ENCODE data around the gene DCST2.

The DCST2 gene

DNA sequence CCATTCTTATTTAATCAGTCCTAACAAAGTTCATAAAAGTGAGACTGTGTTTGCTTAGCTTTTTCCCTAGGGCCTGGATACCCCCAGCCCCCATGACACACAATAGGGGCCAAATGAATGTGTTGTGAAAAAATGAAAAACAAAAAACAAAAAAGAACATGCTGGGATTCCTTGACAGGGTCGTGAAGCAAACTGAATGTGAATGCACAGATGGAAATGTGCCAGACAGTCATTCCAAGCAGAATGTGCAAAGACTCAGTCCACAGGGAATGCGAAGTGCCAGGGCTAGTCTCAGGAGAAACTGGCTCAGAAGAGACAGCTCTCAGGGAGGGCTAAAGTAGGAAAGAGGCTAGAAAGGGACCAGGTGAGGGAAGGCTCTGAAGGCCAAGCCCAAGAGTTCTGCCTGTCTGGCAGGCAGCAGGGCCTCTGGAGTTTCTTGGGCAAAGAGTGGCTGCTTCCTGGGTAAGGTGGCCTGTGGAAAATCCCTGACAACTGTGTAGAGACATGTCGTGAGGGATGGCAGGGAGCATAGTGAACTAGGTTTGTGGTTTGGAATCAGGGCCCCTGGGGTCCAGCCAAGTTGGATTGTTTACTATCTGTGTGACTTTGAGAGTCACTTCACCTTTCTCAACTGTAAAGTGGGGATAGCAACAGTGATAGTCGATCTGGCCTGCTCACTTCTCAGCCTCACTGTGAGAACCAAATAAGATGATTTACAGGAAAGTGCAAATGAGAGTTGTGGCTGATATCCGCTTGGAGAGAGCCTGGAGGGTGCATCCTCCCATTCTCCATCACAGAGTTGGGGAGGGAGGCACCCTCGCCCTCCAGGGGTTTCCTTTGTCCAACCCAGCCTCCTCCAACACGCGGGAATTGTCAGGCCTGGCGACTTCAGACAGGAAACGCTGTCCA, 16.3 kb upstream of the DCST2 start:
- DNase-seq (ENCODE audit: low read depth) = peak; percentile 69

DNA sequence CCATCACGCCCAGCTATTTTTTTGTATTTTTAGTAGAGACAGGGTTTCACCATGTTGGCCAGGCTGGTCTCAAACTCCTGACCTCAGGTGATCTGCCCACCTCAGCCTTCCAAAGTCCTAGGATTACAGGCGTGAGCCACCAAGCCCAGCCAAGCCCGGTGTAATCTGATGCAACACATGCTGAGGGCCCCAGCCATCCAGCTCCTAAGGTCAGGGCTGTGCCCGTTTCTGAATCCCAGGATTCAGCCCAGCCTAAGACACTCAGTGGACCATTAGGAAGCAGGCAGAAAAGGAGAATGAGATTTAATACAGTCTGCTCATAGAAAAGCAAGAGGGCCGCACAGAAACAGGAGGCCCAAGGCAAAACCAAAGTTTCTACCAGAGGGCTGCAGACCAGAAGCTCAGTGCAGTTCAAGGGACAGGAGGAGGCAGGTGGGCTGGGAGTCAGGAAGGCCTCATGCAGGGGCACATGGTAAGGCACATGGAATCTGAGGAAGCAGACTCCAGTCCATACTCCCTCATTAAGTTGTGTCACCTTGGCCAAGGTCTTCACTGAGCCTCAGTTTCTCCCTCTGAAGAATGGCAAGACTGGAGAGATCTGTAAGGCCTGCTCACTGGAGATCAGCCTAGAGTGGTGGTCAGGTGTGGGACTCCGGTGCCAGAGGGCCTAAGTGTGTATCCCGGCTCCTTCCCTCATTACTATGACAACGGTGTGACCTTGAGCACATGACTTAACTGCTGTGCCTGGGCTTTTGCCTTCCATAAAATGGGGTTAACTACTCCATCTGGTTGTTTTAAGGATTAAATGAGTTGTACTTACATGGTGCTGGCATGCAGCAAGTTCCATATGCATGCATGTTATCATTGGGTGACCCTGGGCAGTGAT, 15.1 kb upstream of the DCST2 start:
- DNase-seq (ENCODE audit: low read depth) = no peak

GRCh38 chr1:155044812-155045657, 11.5 kb upstream of the DCST2 start:
- peak; percentile 88 for DNase-seq (ENCODE audit: low read depth)

DNA sequence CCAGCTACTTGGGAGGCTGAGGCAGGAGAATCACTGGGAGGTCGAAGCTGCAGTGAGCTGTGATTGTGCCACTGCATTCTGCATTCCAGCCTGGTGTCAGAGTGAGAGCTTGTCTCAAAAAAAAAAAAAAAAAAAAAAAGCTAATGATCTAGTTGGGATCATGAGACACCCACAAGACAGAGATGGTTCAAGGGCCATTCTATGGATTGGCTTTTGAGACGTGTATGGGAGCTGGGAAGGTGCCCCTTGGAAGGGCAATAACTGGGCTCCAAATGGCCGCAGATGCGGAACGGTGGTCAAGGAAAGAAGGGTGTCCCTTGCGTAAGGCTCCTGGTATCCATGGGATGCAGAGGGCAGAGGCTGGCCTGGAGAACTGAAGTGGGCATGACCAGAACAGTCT, 10.8 kb upstream of the DCST2 start:
- no peak for DNase-seq (ENCODE audit: low read depth)

DNA sequence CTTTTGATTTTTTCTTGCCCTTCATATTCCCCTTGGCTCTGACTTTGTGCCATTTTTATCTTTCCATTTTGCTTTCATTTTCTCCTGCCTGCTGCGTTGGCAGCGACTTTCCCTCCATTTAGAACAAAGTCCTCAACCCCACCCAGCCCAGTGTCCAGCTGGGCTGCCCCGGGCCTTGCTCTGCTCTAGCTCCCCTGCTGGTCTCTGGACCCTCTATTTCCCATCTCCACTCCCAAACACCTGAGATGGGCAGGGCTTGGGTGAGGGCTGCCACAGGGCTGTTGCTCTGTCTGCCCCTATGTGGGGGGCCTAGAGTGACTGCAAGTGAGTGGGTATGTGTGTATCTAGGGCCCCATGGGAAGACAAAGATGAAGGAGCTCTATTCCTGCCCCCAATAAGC, 10.2 kb upstream of the DCST2 start:
- DNase-seq (ENCODE audit: low read depth) = no peak

DNA sequence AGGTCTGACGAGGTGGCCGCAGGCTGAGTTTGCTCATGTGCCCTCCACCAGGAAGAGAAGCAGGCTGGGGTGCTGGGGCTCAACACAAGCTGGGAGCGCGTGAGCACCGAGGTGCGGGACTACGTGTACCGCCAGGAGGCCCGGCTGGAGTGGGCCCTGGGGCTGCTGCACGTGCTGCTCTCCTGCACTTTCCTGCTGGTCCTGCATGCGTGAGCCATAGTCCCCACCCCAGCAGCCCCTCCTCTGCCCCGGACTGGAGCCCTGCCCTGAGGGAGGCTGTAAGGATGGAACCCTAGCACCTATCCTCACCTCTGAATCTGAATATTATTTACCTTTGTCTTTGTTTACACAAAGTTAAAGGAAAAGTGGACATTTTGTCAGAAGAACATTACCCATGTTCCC, 9.7 kb upstream of the DCST2 start:
- no peak for DNase-seq (ENCODE audit: low read depth)

DNA sequence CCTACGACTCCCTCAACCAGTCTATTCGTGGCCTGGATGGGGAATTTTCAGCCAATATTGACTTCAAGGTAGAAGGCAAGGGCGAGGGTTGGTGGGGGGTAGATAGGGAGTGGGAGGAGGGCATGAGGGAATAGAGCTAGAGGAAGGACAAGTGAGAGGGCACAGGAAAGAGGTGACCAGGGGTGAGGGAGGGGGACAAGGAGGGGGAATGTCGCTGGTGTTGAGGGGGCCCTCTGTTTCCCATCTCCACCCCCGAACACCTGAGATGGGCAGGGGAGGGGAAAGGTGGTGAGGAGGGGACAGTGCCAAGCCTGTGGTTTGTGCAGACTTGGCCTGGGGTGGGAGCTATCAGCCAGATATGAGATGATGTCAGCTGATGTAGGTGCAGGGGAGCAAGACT, 9.2 kb upstream of the DCST2 start:
- DNase-seq (ENCODE audit: low read depth) = no peak

GRCh38 chr1:155040358-155041093, 6.9 kb upstream of the DCST2 start:
- no peak for DNase-seq (ENCODE audit: low read depth)

DNA sequence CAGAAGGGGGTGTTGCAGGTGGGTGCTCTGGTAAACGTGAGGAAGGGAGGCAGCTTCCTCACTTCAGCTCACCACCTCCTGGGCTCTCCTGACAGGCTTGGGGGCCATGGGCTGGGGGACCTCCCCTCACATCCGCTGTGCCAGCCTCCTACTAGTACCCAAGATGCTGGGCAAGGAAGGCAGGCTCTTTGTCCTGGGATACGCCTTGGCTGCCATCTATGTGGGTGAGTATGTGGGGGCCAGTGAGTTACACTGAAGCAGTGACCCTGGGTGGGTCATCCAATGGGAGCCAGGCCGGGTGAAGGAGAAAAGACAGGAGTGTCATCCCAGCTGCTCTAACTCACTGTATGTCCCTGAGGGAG, 5.7 kb upstream of the DCST2 start:
- DNase-seq (ENCODE audit: low read depth) = no peak

DNA sequence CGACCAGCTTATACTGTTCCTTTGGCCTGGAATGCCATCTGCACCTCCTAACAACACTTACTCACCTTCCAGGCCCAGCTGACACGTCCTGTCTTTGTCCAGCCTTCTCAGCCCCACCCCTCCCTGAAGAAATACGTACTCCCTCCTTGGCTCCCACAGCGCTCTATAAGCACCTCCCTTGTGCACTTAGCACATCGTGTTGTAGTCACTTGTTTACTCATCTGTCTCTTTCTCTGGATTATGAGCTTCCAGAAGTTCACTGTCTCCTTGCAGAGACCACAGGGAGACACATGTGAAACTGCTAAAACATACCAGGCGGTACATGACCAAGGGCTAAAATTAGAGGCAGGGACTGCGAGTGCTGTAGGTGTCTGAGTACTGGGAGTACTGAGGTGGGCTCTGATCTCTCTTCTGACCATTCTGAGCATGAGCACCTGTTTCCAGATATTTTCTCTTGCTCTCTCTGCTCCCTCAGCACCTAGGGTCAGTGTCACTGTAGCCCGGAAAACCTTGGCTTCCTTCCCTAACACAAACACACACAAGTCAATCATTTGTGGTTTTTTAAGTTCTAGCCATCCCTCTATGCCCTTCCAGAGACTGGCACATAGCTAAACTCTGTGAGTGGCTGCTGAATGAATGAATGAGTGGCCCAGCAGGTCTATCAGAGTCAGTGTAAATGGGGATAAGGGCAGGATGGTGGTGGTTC, 5.2 kb upstream of the DCST2 start:
- DNase-seq (ENCODE audit: low read depth) = peak; percentile 68

- no peak for DNase-seq (ENCODE audit: low read depth)
Measured at GRCh38 chr1:155037851-155038441, 4.4 kb upstream of the DCST2 start.

DNA sequence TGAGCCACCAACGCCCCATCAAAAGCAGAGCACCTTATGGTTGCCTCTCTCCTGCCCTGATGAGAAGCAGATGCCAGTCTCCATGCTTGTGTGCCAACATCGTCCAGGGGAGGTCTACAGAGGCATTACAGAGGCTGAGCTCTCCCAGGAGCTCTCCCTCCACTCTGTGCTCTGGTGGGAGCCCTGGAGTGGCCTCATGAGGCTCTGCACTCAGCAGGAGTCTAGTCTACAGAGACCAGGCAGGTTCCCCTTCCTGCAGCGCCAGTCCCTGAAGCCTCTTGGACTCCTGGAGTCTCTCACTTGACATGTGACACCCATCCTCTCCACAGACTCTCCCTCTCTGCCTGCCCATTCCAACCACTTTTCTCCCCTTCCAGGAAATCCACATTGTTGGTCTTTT, 3.5 kb upstream of the DCST2 start:
- no peak for DNase-seq (ENCODE audit: low read depth)

GRCh38 chr1:155035936-155036335, 2.4 kb upstream of the DCST2 start:
- DNase-seq (ENCODE audit: low read depth) = no peak

DNA sequence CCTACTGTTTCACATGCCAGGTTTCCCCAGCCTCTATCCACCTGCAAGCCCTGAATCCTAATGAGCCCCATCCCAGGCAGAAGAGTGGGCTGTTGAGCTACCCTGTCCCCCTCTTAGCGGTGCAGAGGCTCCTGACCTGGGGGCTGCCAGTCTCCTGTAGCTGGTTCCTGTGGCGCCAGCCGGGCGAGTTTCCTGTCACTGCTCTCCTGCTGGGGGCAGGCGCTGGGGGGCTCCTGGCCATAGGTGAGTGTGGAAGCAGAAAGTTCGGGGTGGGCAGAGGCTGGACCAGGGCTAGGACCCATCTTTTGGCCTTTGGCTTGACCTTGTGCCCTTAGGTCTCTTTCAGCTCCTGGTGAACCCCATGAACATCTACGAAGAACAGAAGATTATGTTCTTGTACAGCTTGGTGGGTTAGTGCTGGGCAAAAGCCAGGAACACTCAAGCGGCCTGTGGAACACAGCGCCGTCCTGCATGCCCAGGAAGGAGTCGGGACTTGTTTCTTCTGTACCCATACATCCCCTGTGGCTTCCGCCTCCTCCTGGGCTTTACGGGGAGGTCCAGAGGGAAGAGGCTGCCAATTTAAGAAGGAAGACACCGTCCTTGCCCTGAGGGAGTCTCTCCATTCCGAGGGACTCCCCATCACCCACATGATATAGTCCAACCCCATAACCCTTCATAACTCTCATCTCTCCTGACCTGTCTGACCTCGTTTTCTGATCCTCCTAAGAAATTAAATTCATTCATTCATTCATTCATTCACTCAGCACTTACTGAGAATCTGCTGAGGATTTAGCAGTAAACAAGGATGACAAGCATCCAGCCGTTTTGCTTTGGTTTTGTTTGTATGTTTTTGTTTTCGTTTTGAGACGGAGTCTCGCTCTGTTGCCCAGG, 982 bp upstream of the DCST2 start:
- DNase-seq (ENCODE audit: low read depth) = no peak

GRCh38 chr1:155032886-155033285, 695 bp downstream of the DCST2 start:
- no peak for DNase-seq (ENCODE audit: low read depth)

DNA sequence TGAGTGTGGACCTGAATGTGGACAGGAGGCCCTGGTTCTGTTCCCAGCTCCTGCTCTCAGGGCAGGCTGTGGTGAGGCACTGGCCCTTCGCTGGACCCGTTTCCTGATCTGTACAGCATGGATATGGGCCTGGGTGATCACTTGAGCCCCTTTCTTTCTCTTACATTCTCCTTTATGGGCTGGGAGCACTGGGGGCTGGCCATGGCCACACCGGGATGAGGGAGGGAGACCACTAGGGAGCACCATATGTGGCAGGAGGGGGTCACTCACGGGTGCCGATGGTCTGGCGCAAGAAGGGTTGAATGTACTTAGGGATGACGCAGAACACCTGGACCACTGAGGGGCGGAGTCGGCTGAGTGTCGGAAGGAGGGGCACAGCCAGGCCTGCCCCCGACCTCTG, 2.7 kb downstream of the DCST2 start:
- no peak for DNase-seq (ENCODE audit: low read depth)

- no peak for DNase-seq (ENCODE audit: low read depth)
Measured at GRCh38 chr1:155030243-155030795, 3.3 kb downstream of the DCST2 start.

DNA sequence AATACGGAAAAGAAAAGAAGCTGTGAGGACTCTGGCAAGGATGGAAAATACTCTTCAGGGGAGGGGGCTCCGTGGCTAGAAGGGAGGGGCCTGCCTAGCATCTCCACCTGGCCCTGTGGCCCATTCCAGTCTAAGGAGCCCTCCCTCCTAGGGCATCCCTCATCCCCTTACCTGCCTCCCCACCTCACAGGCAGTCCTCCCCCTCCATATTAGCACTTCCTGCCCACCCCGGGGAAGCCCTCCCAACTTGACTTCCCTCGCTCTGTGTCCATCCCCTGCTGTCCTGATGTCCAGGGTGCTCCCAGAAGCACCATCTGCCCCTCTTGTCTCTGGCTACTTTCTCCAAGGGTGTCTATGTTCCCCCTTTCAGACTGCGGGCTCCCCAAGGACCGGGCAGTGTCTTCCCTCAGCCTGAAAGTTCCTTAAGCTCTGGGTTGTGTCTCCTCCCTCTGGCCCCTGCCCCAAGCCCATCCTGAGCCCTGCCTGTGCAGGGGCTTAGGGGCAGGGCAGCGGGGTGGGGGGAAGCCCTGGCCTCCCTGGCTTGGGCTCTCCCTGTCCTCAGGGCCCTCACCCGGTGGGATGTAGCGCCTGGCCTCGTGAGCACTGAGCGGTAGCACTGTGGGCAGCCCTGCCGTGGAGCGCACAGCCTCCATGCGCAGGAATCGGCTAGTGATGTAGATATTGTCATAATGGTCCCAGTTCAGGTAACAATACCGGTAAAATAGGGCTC, 3.9 kb downstream of the DCST2 start:
- DNase-seq (ENCODE audit: low read depth) = no peak
